NAMALWA (cell line): ENCODE results near the gene DRAXIN.

ENCODE experiments used
- DNase-seq: peaks from one replicate; pipeline ENCODE4 v3.0.0-alpha.2; 2015; ENCODE audit warnings: low spot score

The DRAXIN gene

GRCh38 chr1:11764115-11764514 lies 72.6 kb downstream of the DRAXIN start:
- DNase-seq, result no peak

GRCh38 chr1:11764519-11764918 lies 73.0 kb downstream of the DRAXIN start:
- no peak for DNase-seq

- no peak for DNase-seq
Observed at GRCh38 chr1:11765661-11766428, 74.3 kb downstream of the DRAXIN start.

- DNase-seq, result no peak
Observed at GRCh38 chr1:11766429-11766776, 74.9 kb downstream of the DRAXIN start.

GRCh38 chr1:11767922-11768704 lies 76.6 kb downstream of the DRAXIN start:
- no peak for DNase-seq

GRCh38 chr1:11768821-11769220 lies 77.3 kb downstream of the DRAXIN start:
- DNase-seq, result no peak

GRCh38 chr1:11769274-11769673 lies 77.8 kb downstream of the DRAXIN start:
- DNase-seq, result no peak

GRCh38 chr1:11770011-11770410 lies 78.5 kb downstream of the DRAXIN start:
- no peak for DNase-seq

- no peak for DNase-seq
Observed at GRCh38 chr1:11771481-11772043, 80.1 kb downstream of the DRAXIN start.

GRCh38 chr1:11772458-11772857 lies 80.9 kb downstream of the DRAXIN start:
- peak; percentile 33 for DNase-seq

- DNase-seq, result no peak
Observed at GRCh38 chr1:11774753-11775152, 83.2 kb downstream of the DRAXIN start.
